Stimulated activated CD8-positive, alpha-beta memory T cell treated with anti-CD3 and anti-CD28 coated beads, Interleukin-4, amount 100 ng/mL, for 1 hour (primary cell): Measurements from ENCODE around the gene WDR1.

Source experiments
- DNase-seq, 2 donors: peaks; one replicate each; pipeline ENCODE4 v3.0.0-alpha.2; 2020; ENCODE audit warnings: low read depth in 2 of 2, low spot score in 1 of 2

Gene WDR1

DNA sequence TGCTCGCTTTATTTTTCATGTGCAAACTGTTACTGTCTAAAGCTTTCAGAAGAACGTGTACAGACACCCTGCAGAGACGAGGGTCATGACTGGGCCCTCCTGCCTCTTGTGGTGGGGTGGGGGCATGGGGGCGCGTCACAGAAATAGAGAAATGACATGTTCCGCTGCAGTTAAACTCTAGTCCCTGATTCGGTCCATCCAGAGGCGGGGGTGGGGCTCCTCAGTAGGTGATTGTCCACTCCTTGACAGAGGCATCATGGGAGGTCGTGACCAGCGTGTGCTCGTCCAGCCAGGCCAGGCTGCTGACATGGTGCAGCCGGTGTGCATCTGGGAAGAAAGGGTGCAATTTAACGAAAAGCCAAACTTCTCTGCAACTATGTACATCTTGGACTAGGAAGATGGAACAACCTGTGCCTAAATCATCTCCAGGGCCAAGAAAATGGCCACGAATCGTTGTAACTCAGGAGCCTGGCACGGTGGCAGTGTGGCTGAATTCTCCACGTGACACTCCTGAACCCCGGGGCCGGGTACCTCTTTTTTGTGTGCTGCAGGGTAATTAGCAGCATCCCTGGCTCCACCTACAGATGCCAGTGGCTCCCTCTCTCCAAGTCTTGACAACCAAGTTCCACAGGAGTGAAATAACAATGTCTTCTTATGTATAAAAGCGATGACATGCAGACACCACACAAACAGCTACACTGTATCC, 41.3 kb downstream of the WDR1 start:
- no peak for DNase-seq

DNA sequence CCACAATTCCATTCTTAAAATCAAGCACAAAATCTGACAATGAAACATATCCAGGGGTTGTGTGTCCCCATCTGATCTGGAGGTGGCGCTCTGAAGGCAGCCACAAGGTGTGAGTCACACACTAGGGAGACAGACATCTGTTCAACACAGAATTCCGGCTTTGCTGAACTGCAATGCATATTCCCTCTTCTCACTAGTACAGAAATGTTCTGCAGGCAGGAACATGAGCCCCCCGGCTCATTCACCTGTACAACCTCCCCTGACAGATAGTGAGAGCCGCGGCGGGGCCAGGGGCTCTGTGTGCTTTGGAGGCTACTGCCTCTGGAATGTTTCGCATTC, 41.9 kb downstream of the WDR1 start:
- no peak for DNase-seq

DNA sequence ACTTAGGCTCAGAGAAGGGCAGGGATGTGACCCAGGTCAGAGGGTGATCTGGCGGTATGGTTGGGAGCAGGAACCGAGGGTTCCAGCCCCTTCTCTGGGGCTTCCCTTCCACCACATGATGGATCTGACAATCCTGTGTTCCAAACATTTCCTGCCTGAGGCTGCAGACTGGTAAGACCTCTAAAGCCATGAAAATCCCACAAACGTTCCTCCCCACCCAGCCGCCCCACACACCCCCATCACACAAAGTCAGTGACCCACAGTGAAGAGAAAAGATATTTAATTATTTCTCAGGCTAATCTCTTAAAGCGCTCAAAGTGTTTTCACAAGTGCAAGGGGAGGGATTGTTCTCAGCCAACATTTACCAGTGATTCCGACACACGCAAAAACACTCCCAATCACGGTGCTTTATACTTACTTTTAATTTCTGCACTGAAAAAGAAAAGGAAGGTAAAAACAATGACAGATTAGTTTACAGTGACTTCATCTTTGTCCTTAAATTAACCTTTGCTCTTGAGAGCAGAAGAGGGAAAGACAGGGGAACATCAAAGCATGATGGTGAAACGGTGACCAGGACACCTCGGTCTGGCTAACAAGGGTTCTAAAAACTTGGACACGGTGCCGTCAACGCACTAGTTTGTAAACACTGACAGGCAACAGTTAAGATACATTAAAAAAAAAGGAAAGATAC, 42.4 kb downstream of the WDR1 start:
- no peak for DNase-seq

DNA sequence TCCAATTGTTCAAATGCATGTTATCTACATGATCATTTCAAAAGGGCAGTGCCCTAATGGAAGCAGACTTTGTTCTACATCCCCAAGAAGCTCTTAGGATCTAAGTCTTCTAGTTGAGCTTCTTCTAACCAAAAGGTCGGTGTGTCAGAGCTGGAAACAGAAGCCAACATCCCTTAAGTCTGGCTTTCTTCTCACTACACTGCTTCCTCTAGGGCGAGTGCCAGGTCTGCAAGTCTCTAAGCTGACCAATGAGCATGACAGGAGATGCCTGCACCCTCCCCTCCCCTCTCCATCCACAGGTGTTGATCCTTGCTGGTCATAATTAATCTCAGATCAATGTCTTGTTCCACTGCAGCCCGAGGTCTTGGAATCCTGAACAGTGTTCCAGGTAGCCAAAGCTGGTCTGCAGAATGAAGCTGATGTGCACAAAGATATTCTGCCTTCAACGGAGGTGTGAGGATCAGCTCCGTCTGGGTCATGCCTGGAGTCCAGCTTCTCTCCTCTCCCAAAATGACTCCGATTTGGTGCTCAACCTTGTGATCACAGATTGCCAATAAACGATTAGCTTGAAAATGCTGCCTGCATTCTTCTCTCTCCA, 44.1 kb downstream of the WDR1 start:
- no peak for DNase-seq

DNA sequence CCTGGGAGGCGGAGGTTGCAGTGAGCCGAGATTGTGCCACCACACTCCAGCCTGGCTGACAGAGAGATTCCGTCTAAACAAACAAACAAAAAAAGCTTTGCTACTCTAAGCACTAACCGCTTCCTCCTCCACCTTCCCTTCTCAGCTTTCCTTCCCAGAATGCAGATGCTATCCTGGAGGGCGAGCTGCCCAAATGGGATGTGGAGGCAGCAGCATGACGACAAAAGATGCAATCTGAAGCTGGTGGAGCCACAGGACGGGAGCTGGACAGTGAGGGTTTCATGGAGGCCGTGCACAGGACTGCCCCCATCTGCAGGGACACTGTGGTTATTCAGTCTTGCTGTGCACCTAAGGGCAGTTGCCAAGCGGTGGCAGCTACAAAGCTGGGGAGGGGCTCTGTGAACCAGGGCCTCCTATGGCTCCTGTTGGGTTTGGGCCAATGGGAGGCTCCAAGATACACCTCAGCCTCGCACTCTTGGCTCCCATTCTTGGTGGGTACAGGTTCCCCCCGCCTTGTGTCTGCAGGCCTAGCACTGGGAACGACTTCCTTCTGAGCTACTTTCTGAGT, 47.4 kb downstream of the WDR1 start:
- no peak for DNase-seq

DNA sequence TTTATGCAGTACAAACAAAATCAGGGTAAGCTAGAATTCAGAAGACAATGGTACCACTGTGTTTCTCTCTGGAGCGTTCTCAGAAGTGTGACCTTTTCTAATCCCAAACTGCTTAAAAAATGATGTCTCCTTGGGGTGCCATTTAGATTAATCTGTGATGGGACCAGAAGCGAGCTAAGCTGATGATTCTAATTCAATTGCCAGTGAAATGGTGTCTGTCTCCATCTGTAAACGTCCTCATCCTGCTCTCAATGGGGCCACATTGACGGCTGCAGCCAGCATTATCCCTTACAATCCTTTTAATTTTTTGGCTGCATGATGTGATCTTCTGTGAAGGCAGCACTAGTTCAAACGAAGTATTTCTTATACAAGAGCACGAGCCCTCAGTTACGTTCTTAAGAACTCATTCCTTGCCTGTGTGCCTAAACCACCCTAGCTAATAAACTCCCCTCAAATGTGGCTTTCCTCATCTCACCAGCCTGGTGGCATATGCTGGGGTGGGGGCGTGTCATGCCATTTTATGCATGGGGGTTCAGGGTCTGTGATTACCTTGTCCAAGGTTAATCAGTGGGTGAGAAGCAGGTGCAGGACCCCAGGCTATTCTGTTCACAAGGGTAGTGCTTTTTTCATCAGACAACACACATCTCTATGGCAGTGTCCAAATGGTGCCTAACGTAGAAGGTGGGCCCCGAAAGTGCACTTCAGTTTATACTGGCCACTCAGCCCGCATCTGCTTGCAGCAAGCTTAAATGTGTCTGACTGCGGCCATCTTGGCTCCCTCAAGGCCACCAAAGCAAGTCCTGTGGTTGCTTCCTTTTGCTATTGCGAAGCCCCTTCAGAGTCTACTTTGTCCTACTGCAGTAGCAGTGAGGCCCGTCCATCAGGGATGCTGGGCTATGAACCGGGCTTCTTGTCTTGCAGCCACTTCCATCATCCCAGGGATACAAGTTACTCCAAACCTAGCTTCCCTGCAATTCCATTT, 49.6 kb downstream of the WDR1 start:
- DNase-seq, result no peak

DNA sequence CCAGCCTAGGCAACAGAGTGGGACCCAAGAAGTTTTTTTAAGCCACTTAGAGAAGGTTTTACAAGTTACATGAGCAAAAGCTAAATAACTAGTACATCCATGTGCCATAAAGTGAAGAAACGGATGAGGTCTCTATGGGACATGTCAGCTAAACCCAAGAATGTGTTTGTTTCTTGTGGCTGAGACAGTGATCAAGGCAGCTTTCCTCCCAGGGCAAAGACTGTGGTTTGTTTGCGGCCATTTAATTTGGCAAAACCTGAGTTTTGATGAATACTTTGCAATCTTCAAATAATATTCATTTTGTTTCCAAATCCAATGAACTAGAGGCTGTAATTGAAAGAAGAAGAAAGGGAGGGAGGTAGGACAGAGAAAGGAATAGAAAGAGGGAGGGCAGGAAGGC, 50.4 kb downstream of the WDR1 start:
- DNase-seq, result no peak

DNA sequence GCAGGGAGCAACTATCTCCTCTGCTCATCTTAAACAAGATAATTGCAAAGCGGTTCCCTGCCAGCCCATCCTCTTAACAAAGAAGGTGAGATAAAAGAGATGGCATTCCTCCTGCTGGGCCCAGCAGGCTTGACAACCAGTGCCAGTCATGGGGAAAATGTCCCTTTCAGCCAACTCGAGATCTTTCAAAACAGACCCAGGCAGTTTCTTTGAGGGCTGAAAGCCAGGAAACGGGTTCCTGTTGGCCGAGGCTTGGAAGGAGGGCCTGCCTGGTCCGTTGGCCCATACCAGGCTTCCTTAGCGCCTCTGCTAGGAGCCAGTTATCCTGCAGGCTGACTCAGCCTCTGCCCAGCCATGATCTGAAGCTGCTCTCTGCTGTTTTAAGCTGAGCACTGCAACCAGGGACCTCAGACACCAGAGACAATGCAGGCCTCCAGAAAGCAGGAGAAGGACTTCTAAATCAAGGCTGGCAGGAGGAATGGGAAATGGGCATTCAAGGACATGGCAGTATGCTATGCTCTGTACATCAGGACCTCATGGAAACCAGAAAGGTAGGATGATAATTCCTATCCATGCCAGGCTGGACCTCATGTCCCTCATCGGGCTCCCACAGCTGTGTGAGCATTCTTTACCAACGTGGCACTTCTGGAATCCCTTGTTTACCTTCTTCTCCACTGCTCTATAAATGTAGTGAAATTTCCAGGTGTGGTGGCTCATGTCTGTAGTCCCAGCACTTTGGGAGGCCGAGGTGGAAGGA, 52.9 kb downstream of the WDR1 start:
- DNase-seq, result no peak

DNA sequence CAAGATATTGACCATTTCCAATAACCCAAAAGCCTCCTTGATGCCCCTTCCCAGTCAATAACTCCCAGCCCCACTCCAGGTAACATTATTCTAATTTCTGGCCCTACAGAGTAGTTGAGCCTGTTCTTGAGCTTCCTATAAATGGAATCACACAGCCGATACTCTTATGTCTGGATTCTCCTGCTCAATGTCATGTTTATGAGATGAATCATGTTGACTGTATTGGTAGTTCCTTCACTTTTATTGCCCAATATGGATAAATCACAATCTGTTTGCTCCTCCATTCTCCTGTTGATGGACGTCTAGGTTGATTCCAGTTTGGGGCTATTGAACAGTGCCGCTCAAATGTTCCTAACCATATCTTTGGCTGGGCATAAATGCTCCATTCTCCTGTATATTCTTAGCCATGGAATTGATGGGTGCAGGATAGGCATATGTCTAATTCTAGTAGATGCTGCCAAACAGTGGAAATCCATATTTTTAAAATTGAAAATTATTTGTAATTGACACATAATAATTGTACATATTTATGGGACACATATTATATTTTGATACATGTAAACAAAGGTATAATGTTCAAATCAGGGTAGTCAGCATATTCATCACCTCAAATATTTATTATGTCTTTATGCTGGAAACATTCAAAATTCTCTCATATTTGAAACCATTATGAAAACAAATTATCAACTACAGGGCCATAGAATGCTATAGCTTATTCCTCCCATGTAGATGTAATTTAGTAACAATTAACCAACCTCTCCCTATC, 54.8 kb downstream of the WDR1 start:
- DNase-seq, result no peak

DNA sequence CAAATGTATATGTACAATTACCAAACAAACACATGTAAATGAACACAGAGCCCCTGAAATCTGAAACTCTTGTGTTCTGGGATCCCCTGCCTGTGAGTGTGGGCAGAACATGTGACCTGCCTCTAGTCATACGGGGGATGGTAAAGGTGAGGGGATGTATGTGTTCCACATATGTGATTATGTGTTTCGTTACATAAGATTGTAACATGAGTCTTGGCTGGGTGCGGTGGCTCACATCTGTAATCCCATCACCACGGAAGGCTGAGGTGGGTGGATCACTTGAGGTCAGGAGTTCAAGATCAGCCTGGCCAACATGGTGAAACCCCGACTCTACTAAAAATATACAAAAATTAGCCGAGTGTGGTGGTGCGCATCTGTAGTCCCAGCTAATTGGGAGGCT, 58.2 kb downstream of the WDR1 start:
- DNase-seq, result no peak

DNA sequence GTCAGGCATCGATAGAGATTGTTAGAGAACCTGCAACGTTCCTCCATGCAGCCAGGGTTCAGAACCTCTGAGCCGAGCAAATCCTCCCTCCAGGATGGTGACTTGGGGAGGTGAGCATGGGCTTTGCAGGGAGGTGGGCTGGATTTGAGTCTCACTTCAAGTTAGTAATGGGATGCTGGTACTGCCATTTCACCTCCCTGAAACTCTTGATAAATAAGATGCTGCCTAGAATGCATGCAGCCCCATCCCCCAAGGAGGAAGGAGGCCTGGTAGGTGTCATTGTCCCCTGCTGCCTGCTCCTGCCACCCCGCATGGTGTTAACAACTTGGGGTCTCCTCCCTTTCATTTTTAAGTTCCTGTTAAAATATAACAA, 59.6 kb downstream of the WDR1 start:
- no peak for DNase-seq

DNA sequence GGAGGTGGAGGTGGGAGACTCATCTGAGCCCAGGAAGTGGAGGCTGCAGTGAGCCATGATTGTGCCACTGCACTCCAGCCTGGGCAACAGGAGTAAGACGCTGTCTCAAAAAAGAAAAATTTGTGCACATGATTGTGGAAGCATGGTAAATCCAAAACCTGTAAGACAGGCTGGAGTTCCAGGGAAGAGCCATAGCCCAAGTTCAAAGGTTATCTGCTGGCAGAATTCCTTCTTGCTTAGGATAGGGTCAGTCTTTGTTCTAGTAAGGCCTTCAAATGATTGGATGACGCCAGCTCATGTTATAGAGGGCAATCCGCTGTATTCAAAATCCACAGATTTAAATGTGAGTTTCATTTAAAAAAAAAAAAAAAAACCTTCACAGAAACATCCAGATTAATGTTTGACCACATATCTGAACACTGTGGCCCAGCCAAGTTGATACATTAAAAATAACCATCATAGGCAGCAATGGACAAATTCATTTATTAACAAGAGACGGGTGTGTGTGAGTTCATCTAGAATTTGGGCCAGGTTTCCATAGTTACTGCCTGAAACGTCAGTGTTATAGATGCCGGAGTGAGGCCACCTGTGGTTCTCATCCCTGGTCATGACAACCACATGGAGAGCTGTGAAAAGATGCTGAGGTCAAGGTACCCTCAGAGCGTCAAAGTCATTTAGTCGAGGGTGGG, 60.1 kb downstream of the WDR1 start:
- DNase-seq, result no peak

DNA sequence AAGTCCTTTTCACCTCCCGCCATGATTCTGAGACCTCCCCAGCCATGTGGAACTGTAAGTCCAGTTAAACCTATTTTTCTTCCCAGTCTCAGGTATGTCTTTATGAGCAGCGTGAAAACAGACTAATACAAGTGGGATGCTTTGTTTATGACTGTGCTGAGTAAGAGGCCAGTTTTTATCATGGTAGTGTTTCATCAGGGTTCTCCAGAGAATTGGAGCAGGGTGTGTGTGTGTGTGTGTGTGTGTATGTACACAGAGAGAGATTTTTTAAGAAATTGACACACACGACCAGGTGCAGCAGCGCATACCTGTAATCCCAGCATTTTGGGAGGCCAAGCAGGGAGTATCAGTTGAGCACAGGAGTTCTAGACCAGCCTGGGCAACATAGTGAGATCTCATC, 60.7 kb downstream of the WDR1 start:
- no peak for DNase-seq

DNA sequence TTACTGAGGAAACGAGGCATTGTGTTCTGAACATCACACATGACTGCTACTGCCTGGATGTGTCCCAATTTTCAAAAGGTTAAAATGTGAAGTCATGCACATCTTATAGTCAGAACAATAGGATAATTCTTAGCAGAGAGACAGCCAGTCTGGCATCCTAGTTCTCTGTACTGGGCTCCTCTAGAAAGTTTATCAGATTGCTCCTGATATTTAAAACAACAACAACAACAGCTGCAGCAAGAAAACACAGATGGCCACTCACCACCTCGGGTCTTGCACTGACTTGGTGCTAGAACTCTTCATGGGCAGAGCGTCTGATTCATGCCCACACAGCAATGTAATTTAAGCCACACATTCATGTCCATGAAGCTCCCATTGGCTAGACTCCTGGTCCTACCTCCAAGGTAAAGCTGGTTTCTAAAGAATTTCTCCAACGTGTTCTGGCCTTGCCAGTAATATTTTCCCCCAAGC, 62.0 kb downstream of the WDR1 start:
- no peak for DNase-seq

DNA sequence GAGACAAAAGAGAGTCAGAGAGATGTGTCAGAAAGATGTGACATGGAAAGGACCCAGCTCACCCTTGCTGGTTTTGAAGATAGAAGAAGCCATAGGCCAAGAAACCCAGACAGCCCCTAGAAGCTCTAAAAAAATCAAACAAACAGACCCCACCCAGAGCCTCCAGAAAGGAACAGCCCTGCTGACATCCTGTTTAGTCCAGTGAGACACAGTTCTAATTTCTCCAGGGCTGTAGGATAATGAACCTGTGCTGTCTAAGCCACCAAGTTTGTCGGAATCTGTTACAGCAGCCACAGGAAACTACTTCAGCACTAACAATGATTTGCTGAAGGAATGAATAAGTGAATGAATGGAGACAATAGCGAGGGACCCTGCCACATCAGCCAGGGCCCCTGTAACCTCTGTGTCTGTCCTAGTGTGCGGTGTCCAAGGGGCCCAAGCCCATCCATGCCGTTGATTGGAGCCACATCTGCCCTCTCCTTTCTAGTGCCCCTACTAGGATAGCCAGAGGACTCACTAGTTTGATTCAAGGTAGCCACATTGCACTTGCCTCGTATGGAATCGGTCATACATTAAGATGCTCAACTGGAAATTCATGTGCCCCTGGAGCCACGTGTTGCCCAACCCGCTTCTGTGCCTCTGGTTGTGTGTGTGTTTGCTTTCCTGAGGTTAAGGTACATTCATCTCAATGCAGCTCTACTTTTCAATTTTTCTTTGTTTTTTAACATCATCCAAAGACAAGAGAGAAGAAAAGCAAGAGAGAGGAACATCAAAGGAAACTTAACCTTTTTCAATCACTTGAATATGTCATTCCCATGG, 62.8 kb downstream of the WDR1 start:
- DNase-seq, result no peak

DNA sequence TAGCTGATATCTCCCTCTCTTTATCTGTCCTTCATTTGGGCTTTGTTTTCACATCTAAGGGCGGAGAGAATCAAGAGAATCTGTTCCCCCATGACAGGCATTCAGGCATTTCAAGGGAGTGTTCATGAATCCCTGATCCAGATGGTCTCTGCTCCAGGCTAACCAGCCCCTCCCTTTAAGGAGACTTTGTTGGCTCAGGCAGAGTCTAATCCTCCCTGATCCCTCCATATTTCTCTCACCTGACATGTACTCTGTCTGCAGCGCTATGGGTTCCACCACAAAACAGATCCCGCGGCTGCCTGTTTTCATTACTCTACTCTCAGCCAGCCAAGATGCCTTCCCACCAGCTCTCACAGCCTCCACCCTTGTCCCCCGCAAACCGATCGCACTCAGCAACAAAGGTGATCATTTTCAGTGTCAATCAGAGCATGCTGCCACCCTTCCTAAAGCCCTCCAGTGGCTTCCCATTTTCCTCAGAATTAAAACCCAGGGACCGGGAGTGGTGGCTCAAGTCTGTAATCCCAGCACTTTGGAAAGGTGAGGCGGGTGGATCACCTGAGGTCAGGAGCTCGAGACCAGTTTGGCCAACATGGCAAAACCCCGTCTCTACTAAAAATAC, 65.0 kb downstream of the WDR1 start:
- DNase-seq, result no peak

DNA sequence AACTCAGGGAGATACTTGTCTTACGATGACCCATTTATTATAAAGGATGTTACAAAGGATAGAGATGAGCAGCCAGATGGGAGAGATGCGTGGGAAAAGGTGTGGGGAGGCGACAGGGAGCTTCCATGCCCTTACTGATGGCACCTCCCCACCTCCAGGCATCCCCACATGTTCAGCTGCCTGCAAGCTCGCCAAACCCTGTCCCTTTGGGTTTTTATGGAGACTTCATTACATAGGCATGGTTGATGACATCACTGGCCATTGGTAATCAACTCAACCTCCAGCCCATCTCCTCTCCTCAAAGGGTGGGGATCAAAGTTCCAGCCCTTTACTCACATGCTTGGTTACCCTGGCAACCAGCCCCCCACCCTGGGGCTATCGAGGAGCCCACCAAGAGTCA, 65.9 kb downstream of the WDR1 start:
- DNase-seq, result no peak

DNA sequence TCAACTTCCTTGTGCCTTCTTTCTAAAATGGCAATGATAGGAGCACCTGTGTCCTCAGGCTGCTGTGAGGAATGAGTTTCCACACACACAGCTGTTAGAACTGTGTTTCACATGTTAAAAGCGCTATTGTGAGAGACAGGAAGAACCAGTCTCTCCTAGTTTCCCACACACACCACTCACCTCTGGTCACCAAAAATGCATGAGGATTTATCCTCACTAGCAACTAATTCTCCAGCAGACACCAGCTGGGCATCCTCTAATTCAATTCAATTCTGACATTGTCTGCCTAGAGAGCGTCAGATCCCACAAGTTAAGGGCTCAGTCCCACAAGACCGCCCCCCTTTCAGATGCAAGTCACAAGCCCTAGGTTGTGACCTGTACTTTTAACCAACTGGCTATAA, 66.3 kb downstream of the WDR1 start:
- DNase-seq, result no peak
